MCF 10A (cell line): ENCODE results near the gene CLSTN2. TPM values are rescaled to one million over a fixed set of nuclear protein-coding genes. Genes with fewer than 3 reads are reported as not detected.

Source experiments
- BruUV-seq: library from RNA; stranded (reverse); fragments of 400-500 nt; replicated peaks from 2 replicates; lab custom pipeline; 2021; lab: Mats Ljungman, UMichigan
- CTCF ChIA-PET: fragments of 300-600 bp; sonication (Branson Sonifier 250); formaldehyde crosslinking; extraction: SDS; loops from one replicate; lab custom pipeline; 2021; ENCODE audit warnings: antibody characterized with exemption, inconsistent platforms; lab: Yijun Ruan, JAX
- POLR2A ChIA-PET: fragments of 300-600, 350-650 bp; sonication (Branson Sonifier 250); formaldehyde crosslinking; extraction: SDS; loops from one replicate; lab custom pipeline; 2020; ENCODE audit warnings: antibody characterized with exemption, inconsistent platforms; lab: Yijun Ruan, JAX
- DNase-seq: peaks from one replicate; pipeline ENCODE4 v3.0.0-alpha.2; 2018; ENCODE audit not compliant: unreplicated experiment
- H3K27ac Mint-ChIP-seq: one replicate; pipeline ENCODE4 v1.8.0; 2022; ENCODE audit warnings: mild to moderate bottlenecking, low read depth, mixed read lengths; ENCODE audit not compliant: unreplicated experiment
- H3K27me3 Mint-ChIP-seq: one replicate; pipeline ENCODE4 v1.8.0; 2022; ENCODE audit warnings: mixed read lengths; ENCODE audit not compliant: insufficient read depth, unreplicated experiment
- H3K36me3 Mint-ChIP-seq: one replicate; pipeline ENCODE4 v1.8.0; 2022; ENCODE audit warnings: mild to moderate bottlenecking, moderate library complexity, mixed read lengths; ENCODE audit not compliant: insufficient read depth, unreplicated experiment
- H3K4me1 Mint-ChIP-seq: one replicate; pipeline ENCODE4 v1.8.0; 2022; ENCODE audit warnings: mixed read lengths; ENCODE audit not compliant: insufficient read depth, unreplicated experiment
- H3K4me3 Mint-ChIP-seq: one replicate; pipeline ENCODE4 v1.8.0; 2022; ENCODE audit warnings: mild to moderate bottlenecking, moderate library complexity, mixed read lengths; ENCODE audit not compliant: unreplicated experiment
- H3K9me3 Mint-ChIP-seq: one replicate; pipeline ENCODE4 v1.8.0; 2022; ENCODE audit warnings: mixed read lengths; ENCODE audit not compliant: unreplicated experiment
- intact Hi-C: fragments of 100-400 bp; cut with micrococcal nuclease; formaldehyde crosslinking; loops from 2 replicates; pipeline ENCODE4 v1.14.1; 2022
- total RNA-seq: library from RNA; stranded (reverse); gene quantifications from 2 replicates; pipeline ENCODE4 v1.2.3, GENCODE V29; 2022
- TF ChIP-seq, protein P1 (sequence below): fragments of 200-600 bp; IDR thresholded peaks from one replicate; pipeline ENCODE4 v1.8.0; 2022; ENCODE audit warnings: antibody characterized with exemption, mild to moderate bottlenecking; ENCODE audit not compliant: unreplicated experiment

CLSTN2 gene
- total RNA-seq, 1 experiment from 2014 or later, result not detected

DNA sequence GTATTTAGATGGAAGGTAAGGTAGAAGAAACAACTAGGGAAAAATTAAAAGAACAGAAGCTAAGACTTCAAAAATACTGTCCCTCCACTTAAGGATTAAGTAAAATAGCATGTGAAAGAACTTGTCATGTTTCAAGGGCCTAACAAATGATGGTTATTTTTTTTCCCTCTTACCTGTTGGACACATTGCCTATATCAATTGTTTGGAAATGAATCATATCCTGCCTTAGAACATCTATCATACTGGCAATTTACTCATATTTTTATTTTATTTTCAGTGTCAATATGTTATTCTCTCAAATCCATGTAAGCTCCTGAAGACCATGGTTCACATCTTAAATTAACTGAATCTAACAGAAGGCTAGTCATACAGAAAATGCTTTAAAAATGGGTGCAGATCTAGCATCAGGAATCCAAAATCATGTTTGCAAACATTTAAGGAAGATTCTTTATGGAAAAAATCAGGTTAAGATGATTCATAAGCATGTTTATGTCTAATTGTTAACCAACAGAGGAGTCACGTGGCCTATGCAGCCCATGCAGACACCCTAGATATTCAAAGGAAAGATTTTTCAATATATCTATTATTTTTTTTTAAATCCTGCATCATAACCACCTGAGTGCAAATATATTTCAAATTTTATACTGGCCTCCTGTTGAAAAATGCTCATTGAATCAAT is 607.1 kb downstream of the CLSTN2 start:
- POLR2A ChIA-PET, result no interaction called here
- BruUV-seq, result no TSS peak
- no peak for DNase-seq
- Mint-ChIP-seq H3K36me3 (no peaks in the 10 kb centered on the region), H3K9me3 (no peaks in the 10 kb centered on the region), H3K27ac (no peak overlapping the region), H3K27me3 (no peaks in the 10 kb centered on the region), H3K4me1 (peaks cover 8% of the 10 kb centered on the region), H3K4me3 (no peak overlapping the region)
- TF ChIP-seq, protein P1, sequence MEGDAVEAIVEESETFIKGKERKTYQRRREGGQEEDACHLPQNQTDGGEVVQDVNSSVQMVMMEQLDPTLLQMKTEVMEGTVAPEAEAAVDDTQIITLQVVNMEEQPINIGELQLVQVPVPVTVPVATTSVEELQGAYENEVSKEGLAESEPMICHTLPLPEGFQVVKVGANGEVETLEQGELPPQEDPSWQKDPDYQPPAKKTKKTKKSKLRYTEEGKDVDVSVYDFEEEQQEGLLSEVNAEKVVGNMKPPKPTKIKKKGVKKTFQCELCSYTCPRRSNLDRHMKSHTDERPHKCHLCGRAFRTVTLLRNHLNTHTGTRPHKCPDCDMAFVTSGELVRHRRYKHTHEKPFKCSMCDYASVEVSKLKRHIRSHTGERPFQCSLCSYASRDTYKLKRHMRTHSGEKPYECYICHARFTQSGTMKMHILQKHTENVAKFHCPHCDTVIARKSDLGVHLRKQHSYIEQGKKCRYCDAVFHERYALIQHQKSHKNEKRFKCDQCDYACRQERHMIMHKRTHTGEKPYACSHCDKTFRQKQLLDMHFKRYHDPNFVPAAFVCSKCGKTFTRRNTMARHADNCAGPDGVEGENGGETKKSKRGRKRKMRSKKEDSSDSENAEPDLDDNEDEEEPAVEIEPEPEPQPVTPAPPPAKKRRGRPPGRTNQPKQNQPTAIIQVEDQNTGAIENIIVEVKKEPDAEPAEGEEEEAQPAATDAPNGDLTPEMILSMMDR, result no peak
- intact Hi-C loops, result no loop called here
- CTCF ChIA-PET, result interaction anchor here (0.5 to 1.2 kb wide), 2 partner anchors 42 to 381 kb away, joined by 3 read pairs; no protein-coding TSS in a partner anchor

DNA sequence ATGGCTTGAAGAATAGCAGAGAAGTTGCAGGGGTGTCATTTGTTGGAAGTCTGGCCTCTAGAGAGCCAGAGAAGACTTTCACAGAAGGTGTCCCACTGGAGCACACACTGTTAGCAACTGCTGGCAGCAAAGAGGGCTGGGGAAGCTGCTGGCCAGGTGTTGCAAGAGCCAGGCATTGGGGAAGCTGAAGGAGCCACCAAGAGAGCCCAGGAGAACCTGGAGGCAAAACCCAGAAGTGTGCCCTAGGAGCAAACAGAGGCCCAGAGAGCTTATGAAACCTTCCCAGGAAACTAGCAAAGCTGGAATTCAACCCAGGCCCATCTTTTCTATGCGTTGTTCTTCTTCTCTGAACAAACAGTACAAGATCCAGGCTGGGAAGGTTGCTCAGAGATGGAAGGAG is 610.2 kb downstream of the CLSTN2 start:
- no peaks in the 10 kb centered on the region for H3K36me3 Mint-ChIP-seq
- H3K27ac Mint-ChIP-seq, result no peak overlapping the region
- CTCF ChIA-PET, result interaction anchor here (0.6 to 1.1 kb wide), 3 partner anchors 50 to 1117 kb away, joined by 3 read pairs; no protein-coding TSS in a partner anchor
- DNase-seq, result peak; percentile 2
- POLR2A ChIA-PET, result no interaction called here
- intact Hi-C loops, result no loop called here
- peaks cover 8% of the 10 kb centered on the region for H3K4me1 Mint-ChIP-seq
- no peaks in the 10 kb centered on the region for H3K9me3 Mint-ChIP-seq
- BruUV-seq, result no TSS peak
- no peaks in the 10 kb centered on the region for H3K27me3 Mint-ChIP-seq
- TF ChIP-seq, protein P1, result no peak
- H3K4me3 Mint-ChIP-seq, result no peak overlapping the region

DNA sequence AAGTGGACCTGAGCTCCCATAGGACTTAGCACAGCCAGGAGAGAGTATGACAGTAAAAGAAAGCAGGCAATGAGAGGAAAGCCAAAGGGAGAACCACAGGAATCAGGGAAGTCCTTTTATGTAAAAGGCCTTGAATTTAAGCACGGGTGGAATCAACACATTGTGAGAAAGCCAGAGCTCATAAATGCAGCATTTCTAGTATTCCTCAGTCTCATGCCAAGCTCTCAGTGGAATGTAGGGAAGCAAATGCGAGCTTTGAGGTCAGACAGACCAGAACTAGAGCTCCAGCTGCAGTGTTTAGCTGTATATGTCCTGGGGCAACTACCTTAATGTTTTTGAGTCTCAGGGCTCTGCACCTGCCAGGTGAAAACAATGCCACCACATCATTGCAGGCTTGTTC is 610.8 kb downstream of the CLSTN2 start:
- no peaks in the 10 kb centered on the region for H3K36me3 Mint-ChIP-seq
- CTCF ChIA-PET, result interaction anchor here (1.1 kb wide), 1 partner anchor 49 kb away, joined by 3 read pairs; no protein-coding TSS in a partner anchor
- no peak overlapping the region for H3K4me3 Mint-ChIP-seq
- POLR2A ChIA-PET, result no interaction called here
- no peaks in the 10 kb centered on the region for H3K9me3 Mint-ChIP-seq
- intact Hi-C loops, result no loop called here
- no peak overlapping the region for H3K27ac Mint-ChIP-seq
- no peaks in the 10 kb centered on the region for H3K27me3 Mint-ChIP-seq
- TF ChIP-seq, protein P1, result no peak
- BruUV-seq, result no TSS peak
- H3K4me1 Mint-ChIP-seq, result peaks cover 8% of the 10 kb centered on the region
- no peak for DNase-seq

DNA sequence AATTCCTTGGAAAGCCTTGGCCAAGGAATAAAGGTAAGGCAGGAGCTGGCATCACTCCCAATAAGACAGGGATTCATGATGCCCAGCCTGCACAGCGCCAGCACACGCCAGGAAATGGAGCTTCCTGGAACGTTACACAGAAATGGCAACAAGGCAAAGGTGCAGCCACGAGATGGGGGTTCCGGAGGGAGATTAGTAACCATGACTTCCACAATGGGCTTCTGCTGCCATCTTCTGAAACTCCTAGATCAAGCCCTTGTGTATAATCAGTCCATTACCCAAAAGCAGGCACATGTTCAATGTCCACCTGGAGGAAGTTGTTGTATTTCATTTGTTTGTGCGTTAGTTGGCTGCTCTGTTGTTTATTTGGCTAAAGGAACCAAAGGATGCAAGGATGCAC is 611.7 kb downstream of the CLSTN2 start:
- BruUV-seq, result no TSS peak
- no peaks in the 10 kb centered on the region for H3K36me3 Mint-ChIP-seq
- POLR2A ChIA-PET, result no interaction called here
- no peaks in the 10 kb centered on the region for H3K27me3 Mint-ChIP-seq
- no peaks in the 10 kb centered on the region for H3K9me3 Mint-ChIP-seq
- intact Hi-C loops, result no loop called here
- no peak for DNase-seq
- TF ChIP-seq, protein P1, result no peak
- no peak overlapping the region for H3K4me3 Mint-ChIP-seq
- no peak overlapping the region for H3K27ac Mint-ChIP-seq
- H3K4me1 Mint-ChIP-seq, result peaks cover 7% of the 10 kb centered on the region
- CTCF ChIA-PET, result interaction anchor here (0.7 to 0.8 kb wide), 2 partner anchors 264 to 647 kb away, joined by 3 read pairs; no protein-coding TSS in a partner anchor
